Ovary (tissue), 3 donors: Measurements from ENCODE around the gene OR51L1.

Experiments used
- CTCF ChIP-seq, 3 donors: fragments of 450-650 bp in 2 of 3; fragments of 200-600 bp in 1 of 3; IDR thresholded peaks; one replicate each; pipeline versions ENCODE4 v1.5.1 to v1.8.0; 2016 to 2022; ENCODE audit warnings: antibody characterized with exemption in 3 of 3, mild to moderate bottlenecking in 1 of 3
- EP300 ChIP-seq: sonication (generic); formaldehyde crosslinking; IDR thresholded peaks from one replicate; pipeline ENCODE4 v1.6.1; 2017; ENCODE audit warnings: antibody characterized with exemption
- POLR2A ChIP-seq: fragments of 450-650 bp; IDR thresholded peaks from one replicate; pipeline ENCODE4 v1.6.1; 2017; ENCODE audit warnings: antibody characterized with exemption, mild to moderate bottlenecking, moderate library complexity
- donor health status: DM: no; HTN: no; CAD: no.

DNA sequence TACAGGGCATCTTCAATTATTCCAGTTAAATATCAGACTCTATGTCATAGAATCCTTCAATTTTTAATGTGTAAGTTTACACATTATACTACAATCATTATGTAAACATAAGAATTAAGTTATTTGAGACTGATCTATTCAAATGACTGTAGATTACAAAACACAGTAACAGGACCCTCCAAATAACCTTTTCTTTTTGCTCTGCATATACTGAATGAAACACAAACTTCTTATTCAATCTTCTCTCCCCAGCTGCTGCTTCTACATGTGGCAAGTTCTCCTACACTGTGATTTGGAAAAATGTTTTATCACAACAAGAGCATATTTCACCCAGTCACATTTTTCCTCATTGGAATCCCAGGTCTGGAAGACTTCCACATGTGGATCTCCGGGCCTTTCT, 51.6 kb downstream of the OR51L1 start, which contains the start of gene OR52J3:
- TF ChIP-seq EP300 (no peak), CTCF (IDR thresholded peaks at IDR 0.05) (no peak), POLR2A (no peak)
